GM19455 (cell line): ENCODE measurements around the gene ASPG.

Source experiments
- ATAC-seq: cut with Tn5 transposase; IDR thresholded peaks from one replicate; pipeline ENCODE4 v1.9.1; 2021; ENCODE audit not compliant: unreplicated experiment

The ASPG gene

GRCh38 chr14:104092931-104093365, 7.4 kb downstream of the ASPG start:
- no peak for ATAC-seq

GRCh38 chr14:104093366-104094055, 8.0 kb downstream of the ASPG start:
- ATAC-seq = no peak

- ATAC-seq = no peak
These were observed 8.7 kb downstream of the ASPG start for GRCh38 chr14:104094056-104094708.

- no peak for ATAC-seq
These were observed 9.4 kb downstream of the ASPG start for GRCh38 chr14:104094709-104095425.

DNA sequence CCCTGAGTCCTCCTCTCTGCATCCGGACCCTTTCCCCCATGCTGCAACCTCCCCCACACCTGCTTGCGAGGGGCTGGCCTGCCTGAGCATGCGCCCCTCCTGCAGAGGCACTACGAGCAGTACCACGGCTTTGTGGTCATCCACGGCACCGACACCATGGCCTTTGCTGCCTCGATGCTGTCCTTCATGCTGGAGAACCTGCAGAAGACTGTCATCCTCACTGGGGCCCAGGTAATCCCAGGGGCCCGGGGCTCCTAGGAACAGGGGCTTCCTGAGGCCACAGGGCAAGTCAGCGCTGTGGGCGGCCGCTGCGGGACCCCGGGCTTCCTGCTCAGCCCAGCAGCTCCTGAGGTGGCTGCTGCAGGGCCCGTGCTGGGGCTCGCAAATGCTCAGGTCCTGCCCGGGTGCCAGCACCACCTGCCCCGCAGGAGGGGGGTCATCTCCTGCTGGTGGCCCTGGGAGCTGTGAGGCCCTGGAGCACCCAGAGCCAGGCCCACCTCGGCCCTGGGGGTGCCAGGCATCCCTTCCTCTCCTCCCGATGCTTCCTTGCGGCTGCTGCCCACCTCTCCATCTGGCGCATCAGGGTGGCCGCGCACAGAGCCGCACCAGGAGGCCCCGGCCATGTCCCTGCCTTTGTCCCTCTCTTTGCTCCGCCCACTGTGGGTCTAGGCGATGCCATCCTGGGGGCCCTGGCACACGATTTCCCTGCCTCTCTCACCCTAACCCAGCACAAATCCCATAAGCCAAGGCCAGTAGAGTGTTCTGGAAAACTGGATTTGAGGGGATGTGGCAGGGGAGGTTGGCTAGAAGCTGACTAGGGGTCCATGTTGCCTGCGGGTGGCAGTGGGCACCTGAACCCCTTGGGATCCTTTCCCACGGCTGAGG, 10.2 kb downstream of the ASPG start:
- ATAC-seq = no peak

GRCh38 chr14:104096318-104096717, 10.8 kb downstream of the ASPG start:
- ATAC-seq = no peak

DNA sequence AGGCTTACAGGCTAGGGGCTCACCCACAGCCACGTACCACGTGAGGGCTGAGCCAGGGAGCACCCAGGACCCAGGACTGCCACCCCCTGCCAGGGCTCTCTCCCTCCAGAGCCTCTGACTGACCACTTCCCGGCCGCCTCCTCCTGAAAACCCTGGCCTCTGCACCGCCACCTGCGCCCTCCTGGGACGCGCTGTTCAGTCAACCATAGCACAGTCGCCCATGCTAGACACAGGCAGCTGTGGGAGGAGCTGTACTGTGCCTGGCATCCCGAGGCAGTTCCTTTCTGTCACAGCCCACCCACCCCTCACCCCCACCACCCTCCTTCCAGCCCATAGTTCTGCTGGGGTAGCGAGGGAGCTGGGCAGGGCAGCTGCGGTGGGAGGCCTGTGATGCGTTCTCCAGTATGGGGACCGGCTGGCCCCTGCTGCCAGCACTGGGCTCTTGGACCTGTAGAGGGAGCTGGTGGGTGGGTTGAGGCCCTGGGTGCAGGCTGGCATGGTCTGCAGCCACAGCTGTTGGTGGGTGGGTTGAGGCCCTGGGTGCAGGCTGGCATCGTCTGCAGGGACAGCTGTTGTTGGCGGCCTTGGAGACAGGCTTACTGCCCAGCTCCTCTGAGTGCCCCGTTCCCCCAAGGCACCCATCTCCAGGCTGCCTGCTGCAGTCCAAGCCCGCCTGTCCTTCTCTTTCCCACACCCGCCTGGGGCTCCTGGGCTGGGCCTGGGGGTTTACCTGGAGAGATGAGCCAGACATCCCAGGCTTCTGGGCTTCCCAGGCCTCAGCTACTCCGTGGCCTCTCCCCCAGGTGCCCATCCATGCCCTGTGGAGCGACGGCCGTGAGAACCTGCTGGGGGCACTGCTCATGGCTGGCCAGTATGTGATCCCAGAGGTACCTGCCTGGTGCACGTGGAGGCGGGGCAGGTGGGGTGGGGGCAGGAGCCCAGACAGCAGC, 11.5 kb downstream of the ASPG start:
- no peak for ATAC-seq

- no peak for ATAC-seq
These were observed 13.0 kb downstream of the ASPG start for GRCh38 chr14:104098272-104099095.

GRCh38 chr14:104099096-104100041, 13.9 kb downstream of the ASPG start:
- no peak for ATAC-seq

GRCh38 chr14:104100171-104101085, 14.9 kb downstream of the ASPG start:
- ATAC-seq = no peak

- ATAC-seq = no peak
These were observed 15.7 kb downstream of the ASPG start for GRCh38 chr14:104101086-104101621.

DNA sequence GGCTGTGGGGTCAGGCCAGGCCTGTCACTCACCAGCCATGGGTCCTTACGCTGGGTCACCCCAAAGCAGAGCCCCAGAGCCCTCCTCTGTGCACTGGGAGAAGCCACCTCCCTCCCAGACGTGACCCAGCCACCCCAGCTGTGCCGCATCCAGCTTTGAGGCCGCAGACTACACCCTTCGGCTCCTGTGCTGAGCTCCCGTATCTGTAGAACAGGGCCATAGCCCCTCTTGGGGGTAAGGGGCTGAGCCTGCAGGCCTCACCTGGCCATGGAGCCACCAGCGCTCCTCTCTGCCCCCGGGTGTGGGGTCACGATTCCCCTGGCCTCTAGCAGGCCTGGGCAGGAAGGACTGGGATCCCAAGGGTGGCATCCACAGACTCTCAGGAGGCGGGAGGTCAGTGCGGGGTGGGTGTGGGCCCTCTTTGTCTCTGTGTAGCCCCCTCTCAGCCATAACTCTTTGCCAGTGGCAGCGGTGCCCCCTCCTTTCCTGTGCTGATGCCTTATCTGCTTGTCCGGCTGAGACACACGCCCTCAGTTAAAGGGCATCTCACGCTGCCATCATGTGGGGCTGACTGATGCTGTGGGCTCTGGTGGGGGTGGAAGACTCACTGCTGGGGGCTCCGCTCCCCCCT, 16.3 kb downstream of the ASPG start:
- no peak for ATAC-seq

DNA sequence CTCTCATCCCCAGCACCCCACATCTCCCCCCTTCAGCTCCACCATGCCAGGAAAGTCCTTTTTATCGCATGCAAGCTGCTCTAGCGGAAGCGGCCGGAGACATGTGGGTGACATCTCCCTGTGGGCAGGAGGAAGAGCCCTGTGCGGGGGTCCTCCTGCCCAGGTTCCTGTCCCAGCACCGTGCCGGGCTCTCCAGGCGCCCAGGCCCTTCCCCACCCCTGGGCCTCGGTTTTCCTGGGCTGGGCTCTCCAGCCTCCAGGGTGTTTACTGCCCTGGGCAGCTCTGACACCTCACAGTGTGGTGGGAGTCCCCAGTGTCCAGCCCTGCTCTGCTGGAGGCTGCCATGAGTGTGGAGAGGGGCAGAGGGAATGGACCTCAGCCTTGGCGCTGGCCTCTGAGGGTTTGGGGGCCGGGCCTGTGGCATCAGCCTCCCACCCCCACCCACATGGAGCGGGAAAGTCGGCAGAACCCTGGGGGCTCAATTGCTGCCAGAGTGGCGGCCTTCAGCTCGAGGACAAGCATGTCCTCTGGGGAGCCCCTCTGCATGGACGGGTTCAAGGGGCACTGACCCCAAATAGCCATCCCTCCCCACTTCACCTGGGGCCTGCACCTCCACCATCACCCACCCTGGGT, 16.9 kb downstream of the ASPG start:
- ATAC-seq = no peak

- ATAC-seq = no peak
These were observed 17.6 kb downstream of the ASPG start for GRCh38 chr14:104103061-104103445.

- ATAC-seq = no peak
These were observed 18.1 kb downstream of the ASPG start for GRCh38 chr14:104103446-104104075.
